ENCODE data around the gene PDCD5. TPM values are rescaled to one million over a fixed set of nuclear protein-coding genes. Genes with fewer than 3 reads are reported as not detected.

The PDCD5 gene
- total RNA-seq, 1 donor from 2014 or later: 64.3 TPM

DNA sequence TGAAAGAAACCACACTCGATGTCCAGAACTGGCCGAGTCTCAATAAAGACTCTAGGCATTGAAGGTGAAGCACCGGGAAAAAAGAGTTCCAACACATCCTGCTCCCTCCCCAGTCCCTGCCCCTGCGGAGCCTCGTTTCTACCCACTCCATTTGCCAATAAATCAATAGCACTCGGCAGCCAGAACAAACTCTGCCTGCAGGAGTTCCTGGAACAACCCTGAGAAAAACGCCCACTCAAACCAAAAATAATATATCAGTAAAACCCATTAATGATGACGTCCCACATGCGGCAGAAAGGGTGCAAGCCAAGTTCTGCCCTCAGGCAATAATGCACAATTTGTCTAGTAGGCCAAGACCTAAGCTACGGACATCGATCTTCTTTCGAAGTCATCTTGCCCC is 41.0 kb downstream of the PDCD5 start:
- DNase-seq (ENCODE audit: low spot score) (no peak), ATAC-seq (no peak)
- intact Hi-C loops (cut with DNase I): no loop called here

DNA sequence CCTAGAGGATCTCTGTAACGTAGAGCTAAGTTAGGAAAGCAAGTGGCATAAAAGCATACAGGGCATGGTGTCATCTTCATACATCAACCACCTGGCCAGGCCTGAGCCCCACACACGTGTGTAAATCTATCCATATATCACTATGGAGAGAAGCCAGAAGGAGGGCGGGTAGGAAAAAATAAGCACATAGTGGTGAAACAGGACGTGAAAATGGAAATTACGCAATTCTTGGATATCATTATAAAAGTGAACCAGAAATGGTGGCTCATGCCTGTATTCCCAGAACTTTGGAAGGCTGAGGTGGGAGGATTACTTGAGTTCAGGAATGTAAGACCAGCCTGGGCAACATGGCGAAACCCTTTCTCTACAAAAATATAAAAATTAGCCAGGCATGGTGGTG is 43.4 kb downstream of the PDCD5 start:
- DNase-seq (ENCODE audit: low spot score) (no peak), ATAC-seq (no peak)
- intact Hi-C loops (cut with DNase I): no loop called here

DNA sequence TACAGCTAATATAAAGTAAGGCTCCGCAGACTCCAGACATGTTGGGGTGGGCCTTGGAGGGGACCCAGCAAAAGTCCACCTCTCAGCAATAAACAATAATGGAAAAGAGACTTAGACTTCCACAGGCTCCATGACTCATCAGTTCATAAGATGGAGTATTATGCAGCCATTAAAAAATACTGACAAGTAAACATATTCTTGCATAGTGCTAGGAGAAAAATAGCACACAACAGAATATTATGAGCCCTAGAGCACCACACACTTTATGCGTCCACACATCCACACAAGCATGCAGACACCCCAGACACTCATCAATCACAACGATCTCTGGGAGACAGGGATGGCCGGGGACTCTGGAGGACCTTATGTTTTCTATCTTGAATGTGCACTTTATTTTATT is 46.0 kb downstream of the PDCD5 start:
- intact Hi-C loops (cut with DNase I): no loop called here
- ATAC-seq (no peak), DNase-seq (ENCODE audit: low spot score) (no peak)

DNA sequence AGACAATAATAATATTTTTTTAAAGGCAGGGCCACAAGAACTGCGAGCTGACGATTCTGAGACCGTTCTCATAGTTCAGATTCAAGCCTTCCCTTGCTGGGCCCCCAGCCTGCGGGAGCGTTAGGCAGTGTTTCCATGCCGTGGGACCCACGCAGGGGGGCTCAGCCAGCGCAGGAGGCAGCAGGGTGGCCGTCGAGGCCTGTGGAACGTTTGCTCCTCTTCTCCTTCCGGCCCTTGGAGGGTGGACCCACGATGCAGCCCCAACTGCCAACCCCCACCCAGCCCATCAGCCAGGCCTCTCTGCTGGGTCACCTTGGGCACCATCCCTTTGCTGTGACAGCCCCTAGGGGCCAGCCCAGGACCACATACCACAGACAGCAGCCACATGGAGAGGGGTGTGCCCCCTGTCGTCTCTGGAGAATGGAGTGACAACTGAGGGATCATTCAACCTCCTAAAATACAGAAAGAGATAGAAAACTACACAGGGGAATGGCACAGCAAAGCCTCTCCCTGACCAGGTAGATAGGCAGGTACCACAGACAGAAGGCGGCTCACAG is 46.8 kb downstream of the PDCD5 start:
- intact Hi-C loops (cut with DNase I): no loop called here
- no peak for DNase-seq (ENCODE audit: low spot score)
- ATAC-seq: no peak

DNA sequence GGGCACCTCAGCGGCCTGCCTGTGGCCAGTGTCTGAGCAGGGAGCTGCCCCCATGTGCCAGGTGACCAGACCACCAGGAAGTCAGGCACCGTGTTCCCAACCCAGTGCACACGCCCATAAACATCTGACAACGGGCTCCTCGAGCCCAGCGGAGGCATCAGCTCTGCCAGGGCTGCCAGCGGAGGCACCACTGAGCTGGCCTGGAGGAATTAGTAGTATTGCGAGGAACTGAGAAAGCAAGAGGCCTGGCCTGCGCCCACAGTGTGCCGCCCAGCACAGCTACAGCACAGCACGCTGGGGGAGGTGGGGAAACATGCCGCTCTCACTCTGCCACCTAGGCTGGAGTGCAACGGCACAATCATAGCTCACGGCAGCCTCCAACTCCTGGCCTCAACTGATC is 49.3 kb downstream of the PDCD5 start:
- intact Hi-C loops (cut with DNase I): no loop called here
- no peak for ATAC-seq
- DNase-seq (ENCODE audit: low spot score): no peak

DNA sequence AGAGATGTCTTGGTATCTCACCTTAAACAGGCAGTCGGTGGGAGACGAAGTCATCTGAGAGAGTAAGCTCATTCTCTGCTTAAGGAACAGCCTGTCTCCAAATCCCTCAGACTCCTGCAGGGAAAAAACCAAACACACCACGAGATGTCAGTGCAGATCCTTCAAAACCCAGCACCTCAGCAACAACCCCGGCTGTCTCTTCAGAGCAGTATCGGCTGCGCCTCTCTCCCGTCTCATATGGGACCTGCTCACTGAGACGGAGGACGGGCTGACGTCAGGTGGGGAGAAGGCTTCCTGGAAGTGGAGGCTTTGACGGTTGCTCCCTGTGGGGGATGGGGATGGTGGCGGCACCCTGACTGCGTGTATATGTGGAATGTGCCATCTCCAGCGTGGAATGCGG is 50.4 kb downstream of the PDCD5 start:
- intact Hi-C loops (cut with DNase I): no loop called here
- DNase-seq (ENCODE audit: low spot score): no peak
- no peak for ATAC-seq

Other genes with a start within 250 kb of the PDCD5 start
- gene ZNF507, start 235.6 kb upstream of the PDCD5 start, total RNA-seq: 29.0 TPM
- gene DPY19L3, start 175.4 kb upstream of the PDCD5 start, total RNA-seq: 43.6 TPM
- 37.9 TPM for gene ANKRD27, start 94.0 kb downstream of the PDCD5 start, total RNA-seq
- gene RGS9BP, start 94.7 kb downstream of the PDCD5 start, total RNA-seq: 0.13 TPM
- 5.1 TPM for gene NUDT19, start 110.6 kb downstream of the PDCD5 start, total RNA-seq
- gene TDRD12, start 138.6 kb downstream of the PDCD5 start, total RNA-seq: 0.40 TPM

Data from sciatic nerve (tissue), 2 donors.